HG03565 (cell line): ENCODE measurements around the gene RAD23B.

Experiments used
- ATAC-seq: cut with Tn5 transposase; IDR thresholded peaks from one replicate; pipeline ENCODE4 v1.9.1; 2021; ENCODE audit warnings: mild to moderate bottlenecking, moderate library complexity; ENCODE audit not compliant: unreplicated experiment

Gene RAD23B

GRCh38 chr9:107332883-107333282, 49.8 kb downstream of the RAD23B start:
- ATAC-seq: no peak

- no peak for ATAC-seq
Measured at GRCh38 chr9:107333363-107333762, 50.3 kb downstream of the RAD23B start.

- no peak for ATAC-seq
Measured at GRCh38 chr9:107334103-107334776, 51.2 kb downstream of the RAD23B start.

- no peak for ATAC-seq
Measured at GRCh38 chr9:107335331-107335730, 52.3 kb downstream of the RAD23B start.

- no peak for ATAC-seq
Measured at GRCh38 chr9:107336718-107337360, 53.8 kb downstream of the RAD23B start.

GRCh38 chr9:107337676-107338590, 54.9 kb downstream of the RAD23B start:
- no peak for ATAC-seq

GRCh38 chr9:107338911-107339659, 56.0 kb downstream of the RAD23B start:
- ATAC-seq: no peak

GRCh38 chr9:107340920-107341632, 58.0 kb downstream of the RAD23B start:
- peak; percentile 66 for ATAC-seq

GRCh38 chr9:107342476-107343161, 59.5 kb downstream of the RAD23B start:
- ATAC-seq: no peak

GRCh38 chr9:107345327-107345726, 62.2 kb downstream of the RAD23B start:
- ATAC-seq: no peak

GRCh38 chr9:107348836-107349235, 65.8 kb downstream of the RAD23B start:
- no peak for ATAC-seq

GRCh38 chr9:107350443-107350842, 67.4 kb downstream of the RAD23B start:
- no peak for ATAC-seq

GRCh38 chr9:107351382-107352045, 68.4 kb downstream of the RAD23B start:
- no peak for ATAC-seq

GRCh38 chr9:107355394-107355793, 72.3 kb downstream of the RAD23B start:
- no peak for ATAC-seq

GRCh38 chr9:107358986-107359385, 75.9 kb downstream of the RAD23B start:
- no peak for ATAC-seq

GRCh38 chr9:107360098-107360497, 77.0 kb downstream of the RAD23B start:
- ATAC-seq: no peak

- ATAC-seq: no peak
Measured at GRCh38 chr9:107361816-107362215, 78.7 kb downstream of the RAD23B start.

GRCh38 chr9:107363516-107364152, 80.6 kb downstream of the RAD23B start:
- ATAC-seq: no peak
